ENCODE data around the gene TLN1. TPM values are rescaled to one million over a fixed set of nuclear protein-coding genes. Genes with fewer than 3 reads are reported as not detected.

TLN1 gene
- total and polyA plus RNA-seq, 2 donors (not counting 1 experiment from before 2014, with no cell fraction given), result 102 to 280 TPM

- intact Hi-C loops (cut with micrococcal nuclease), result no loop called here
- H3K4me3 Mint-ChIP-seq, result no peak overlapping the region
- Histone ChIP-seq H3K36me3 (replicated peaks in 1 of 2; ENCODE audit: control extremely low read depth in 1 of 2, control insufficient read depth in 1 of 2, extremely low read depth in 1 of 2, insufficient read depth in 2 of 2, low read length in 1 of 2) (peaks cover 1 to 72% of the 10 kb centered on the region in 2 experiments), H3K79me2 (ENCODE audit: control insufficient read depth, insufficient read depth, low read length) (no peaks in the 10 kb centered on the region), H3K27ac (ENCODE audit: low read length in 2 of 2) (no peak overlapping the region), H3K4me2 (replicated peaks; ENCODE audit: low read depth, low read length, poor library complexity, severe bottlenecking) (no peak overlapping the region), H3K4me1 (ENCODE audit: control insufficient read depth in 2 of 2, insufficient read depth in 2 of 2, low read length in 2 of 2) (peaks cover 0 to 7% of the 10 kb centered on the region in 2 donors), H3K4me3 (ENCODE audit: control extremely low read depth in 1 of 5, extremely low read depth in 1 of 5, insufficient read depth in 1 of 5, low read depth in 2 of 5, low read length in 4 of 5) (no peak overlapping the region), H3K27me3 (replicated peaks in 1 of 4; ENCODE audit: control extremely low read depth in 1 of 4, control insufficient read depth in 3 of 4, insufficient read depth in 4 of 4, low read length in 3 of 4) (no peaks in the 10 kb centered on the region), H4K20me1 (ENCODE audit: control insufficient read depth, insufficient read depth, low read length, poor library complexity, severe bottlenecking) (peaks cover 7% of the 10 kb centered on the region), H3K9me3 (ENCODE audit: control extremely low read depth in 1 of 3, control insufficient read depth in 2 of 3, insufficient read depth in 1 of 3, low read length in 2 of 3) (no peaks in the 10 kb centered on the region), H3K9ac (ENCODE audit: low read length) (no peak overlapping the region), H2AFZ (ENCODE audit: insufficient read depth, low read depth, low read length, poor library complexity, severe bottlenecking) (no peak overlapping the region)
- ATAC-seq (ENCODE audit: low read depth), result no peak
- peaks cover 8% of the 10 kb centered on the region for H3K4me1 Mint-ChIP-seq
- H3K27me3 Mint-ChIP-seq, result no peaks in the 10 kb centered on the region
- H3K27ac Mint-ChIP-seq, result no peak overlapping the region
- TF ChIP-seq, protein P1, sequence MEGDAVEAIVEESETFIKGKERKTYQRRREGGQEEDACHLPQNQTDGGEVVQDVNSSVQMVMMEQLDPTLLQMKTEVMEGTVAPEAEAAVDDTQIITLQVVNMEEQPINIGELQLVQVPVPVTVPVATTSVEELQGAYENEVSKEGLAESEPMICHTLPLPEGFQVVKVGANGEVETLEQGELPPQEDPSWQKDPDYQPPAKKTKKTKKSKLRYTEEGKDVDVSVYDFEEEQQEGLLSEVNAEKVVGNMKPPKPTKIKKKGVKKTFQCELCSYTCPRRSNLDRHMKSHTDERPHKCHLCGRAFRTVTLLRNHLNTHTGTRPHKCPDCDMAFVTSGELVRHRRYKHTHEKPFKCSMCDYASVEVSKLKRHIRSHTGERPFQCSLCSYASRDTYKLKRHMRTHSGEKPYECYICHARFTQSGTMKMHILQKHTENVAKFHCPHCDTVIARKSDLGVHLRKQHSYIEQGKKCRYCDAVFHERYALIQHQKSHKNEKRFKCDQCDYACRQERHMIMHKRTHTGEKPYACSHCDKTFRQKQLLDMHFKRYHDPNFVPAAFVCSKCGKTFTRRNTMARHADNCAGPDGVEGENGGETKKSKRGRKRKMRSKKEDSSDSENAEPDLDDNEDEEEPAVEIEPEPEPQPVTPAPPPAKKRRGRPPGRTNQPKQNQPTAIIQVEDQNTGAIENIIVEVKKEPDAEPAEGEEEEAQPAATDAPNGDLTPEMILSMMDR (IDR thresholded peaks at IDR 0.05), result no peak
- no peak for TF ChIP-seq EZH2 (IDR thresholded peaks at IDR 0.05; ENCODE audit: borderline replicate concordance, insufficient read depth, low read depth, low read length, poor library complexity, severe bottlenecking)
- ChIA-PET POLR2A (interaction anchor here (1.0 kb wide), 1 partner anchor 40 kb away, joined by 4 read pairs; the partner anchor contains the start of genes CCDC107 and RMRP), CTCF (interaction anchor here (0.7 to 10.0 kb wide), 10 partner anchors 13 to 184 kb away, joined by 3 to 195 read pairs (median 50); partner anchors contain the start of genes ARHGEF39, CCDC107, CREB3 and RMRP)
- no peak for DNase-seq
- no peaks in the 10 kb centered on the region for H3K9me3 Mint-ChIP-seq (ENCODE audit: insufficient read depth)
- 98% methylated on average over 5 of the region's 5 CpGs for WGBS (ENCODE audit: insufficient coverage)
Measured at GRCh38 chr9:35698231-35698630, 33.8 kb downstream of the TLN1 start.

GRCh38 chr9:35697486-35697885, 34.5 kb downstream of the TLN1 start:
- no peaks in the 10 kb centered on the region for H3K9me3 Mint-ChIP-seq (ENCODE audit: insufficient read depth)
- Histone ChIP-seq H3K9me3 (ENCODE audit: control extremely low read depth in 1 of 3, control insufficient read depth in 2 of 3, insufficient read depth in 1 of 3, low read length in 2 of 3) (no peaks in the 10 kb centered on the region), H3K4me3 (ENCODE audit: control extremely low read depth in 1 of 5, extremely low read depth in 1 of 5, insufficient read depth in 1 of 5, low read depth in 2 of 5, low read length in 4 of 5) (no peak overlapping the region), H2AFZ (ENCODE audit: insufficient read depth, low read depth, low read length, poor library complexity, severe bottlenecking) (no peak overlapping the region), H3K36me3 (replicated peaks in 1 of 2; ENCODE audit: control extremely low read depth in 1 of 2, control insufficient read depth in 1 of 2, extremely low read depth in 1 of 2, insufficient read depth in 2 of 2, low read length in 1 of 2) (peaks cover 1 to 65% of the 10 kb centered on the region in 2 experiments), H3K4me1 (ENCODE audit: control insufficient read depth in 2 of 2, insufficient read depth in 2 of 2, low read length in 2 of 2) (peaks cover 0 to 7% of the 10 kb centered on the region in 2 donors), H3K9ac (ENCODE audit: low read length) (no peak overlapping the region), H4K20me1 (ENCODE audit: control insufficient read depth, insufficient read depth, low read length, poor library complexity, severe bottlenecking) (peaks cover 7% of the 10 kb centered on the region), H3K27me3 (replicated peaks in 1 of 4; ENCODE audit: control extremely low read depth in 1 of 4, control insufficient read depth in 3 of 4, insufficient read depth in 4 of 4, low read length in 3 of 4) (no peaks in the 10 kb centered on the region), H3K79me2 (ENCODE audit: control insufficient read depth, insufficient read depth, low read length) (no peaks in the 10 kb centered on the region), H3K27ac (ENCODE audit: low read length in 2 of 2) (no peak overlapping the region), H3K4me2 (replicated peaks; ENCODE audit: low read depth, low read length, poor library complexity, severe bottlenecking) (no peak overlapping the region)
- ChIA-PET CTCF (interaction anchor here (1.1 to 10.0 kb wide), 17 partner anchors 12 to 185 kb away, joined by 3 to 195 read pairs (median 14); partner anchors contain the start of genes ARHGEF39, CCDC107, CD72 and CREB3), POLR2A (interaction anchor here (0.7 to 2.4 kb wide), 2 partner anchors 50 to 77 kb away, joined by 5 to 9 read pairs; no protein-coding TSS in a partner anchor)
- WGBS (ENCODE audit: insufficient coverage), result 97% methylated on average over 14 of the region's 14 CpGs
- TF ChIP-seq, protein P1 (IDR thresholded peaks at IDR 0.05), result no peak
- no peak for TF ChIP-seq EZH2 (IDR thresholded peaks at IDR 0.05; ENCODE audit: borderline replicate concordance, insufficient read depth, low read depth, low read length, poor library complexity, severe bottlenecking)
- no peaks in the 10 kb centered on the region for H3K27me3 Mint-ChIP-seq
- H3K4me3 Mint-ChIP-seq, result no peak overlapping the region
- intact Hi-C loops (cut with micrococcal nuclease), result loop anchor here (2.0 kb wide), 1 partner anchor 35 kb away; the partner anchor contains the start of genes CREB3 and TLN1
- no peak overlapping the region for H3K27ac Mint-ChIP-seq
- peaks cover 8% of the 10 kb centered on the region for H3K4me1 Mint-ChIP-seq
- DNase-seq (no peak), ATAC-seq (ENCODE audit: low read depth) (no peak)
